ENCODE measurements around the gene KLK5.

Gene KLK5

DNA sequence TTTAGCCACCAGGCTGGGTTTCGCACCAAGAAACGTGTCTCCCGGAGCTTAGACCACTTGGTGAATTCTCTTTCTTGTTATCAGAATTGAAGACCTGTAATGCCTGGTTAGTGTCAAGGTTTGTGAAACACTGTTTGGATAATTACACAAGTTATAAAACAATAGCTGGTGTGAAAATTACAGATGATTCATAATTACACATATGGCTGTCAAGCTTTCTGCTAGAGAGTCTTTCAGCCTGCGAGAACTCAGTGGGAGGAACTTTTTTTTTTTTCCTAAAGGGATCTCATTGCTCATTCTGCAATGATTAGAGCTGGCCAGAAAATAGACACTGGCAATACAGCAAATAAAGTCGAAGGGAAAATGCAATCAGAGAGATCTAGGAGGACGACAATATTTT, 28.3 kb downstream of the KLK5 start:
- TF ChIP-seq, protein P1, sequence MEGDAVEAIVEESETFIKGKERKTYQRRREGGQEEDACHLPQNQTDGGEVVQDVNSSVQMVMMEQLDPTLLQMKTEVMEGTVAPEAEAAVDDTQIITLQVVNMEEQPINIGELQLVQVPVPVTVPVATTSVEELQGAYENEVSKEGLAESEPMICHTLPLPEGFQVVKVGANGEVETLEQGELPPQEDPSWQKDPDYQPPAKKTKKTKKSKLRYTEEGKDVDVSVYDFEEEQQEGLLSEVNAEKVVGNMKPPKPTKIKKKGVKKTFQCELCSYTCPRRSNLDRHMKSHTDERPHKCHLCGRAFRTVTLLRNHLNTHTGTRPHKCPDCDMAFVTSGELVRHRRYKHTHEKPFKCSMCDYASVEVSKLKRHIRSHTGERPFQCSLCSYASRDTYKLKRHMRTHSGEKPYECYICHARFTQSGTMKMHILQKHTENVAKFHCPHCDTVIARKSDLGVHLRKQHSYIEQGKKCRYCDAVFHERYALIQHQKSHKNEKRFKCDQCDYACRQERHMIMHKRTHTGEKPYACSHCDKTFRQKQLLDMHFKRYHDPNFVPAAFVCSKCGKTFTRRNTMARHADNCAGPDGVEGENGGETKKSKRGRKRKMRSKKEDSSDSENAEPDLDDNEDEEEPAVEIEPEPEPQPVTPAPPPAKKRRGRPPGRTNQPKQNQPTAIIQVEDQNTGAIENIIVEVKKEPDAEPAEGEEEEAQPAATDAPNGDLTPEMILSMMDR (IDR thresholded peaks at IDR 0.05) = no peak
- Histone ChIP-seq H3K4me3 (no peak overlapping the region), H3K27ac (no peak overlapping the region)
- DNase-seq (ENCODE audit: low spot score) = no peak

GRCh38 chr19:50922317-50922853, 30.5 kb downstream of the KLK5 start:
- TF ChIP-seq, protein P1 (IDR thresholded peaks at IDR 0.05) = peak; percentile 69

DNA sequence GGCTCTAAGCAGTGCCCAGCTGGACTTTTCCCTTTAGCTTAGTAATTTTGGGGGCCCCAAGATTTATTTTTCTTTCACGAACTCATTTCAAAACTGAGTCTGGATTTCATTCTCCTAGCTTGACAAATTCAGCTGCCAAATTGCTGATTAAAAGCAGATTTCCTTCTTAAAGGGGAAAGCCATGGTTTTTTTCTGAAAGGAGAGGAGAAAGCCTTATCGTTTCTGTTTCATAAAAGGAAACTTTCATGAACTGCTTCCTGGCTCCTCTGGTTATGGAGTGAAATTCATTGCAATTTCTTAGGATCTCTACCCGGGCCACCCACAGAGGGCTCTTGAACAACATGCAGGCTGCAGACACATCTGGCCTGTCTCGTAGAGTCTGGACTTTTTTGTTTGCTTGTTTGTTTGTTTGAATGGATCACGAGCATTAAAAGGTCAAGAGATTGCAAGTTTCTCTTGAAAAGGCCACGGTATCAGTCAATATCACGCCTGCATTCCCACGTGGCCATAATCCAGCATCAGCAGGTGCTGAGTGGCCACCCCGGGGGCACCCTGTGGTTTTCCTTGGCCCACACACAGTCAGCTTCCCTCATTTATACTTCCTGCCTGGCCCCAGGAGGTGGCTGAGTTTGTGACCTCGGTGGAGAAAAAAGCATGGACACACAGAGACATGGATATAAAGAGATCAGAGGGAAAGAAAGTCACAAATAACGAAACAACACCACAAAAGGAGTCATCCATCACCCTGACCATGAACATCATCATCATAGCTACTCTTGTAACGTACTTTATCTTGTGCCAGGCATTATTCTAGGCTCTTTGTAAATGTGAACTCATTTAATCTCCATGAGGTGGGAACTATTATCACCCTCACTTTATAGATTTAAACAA, 31.2 kb downstream of the KLK5 start:
- no peak for DNase-seq (ENCODE audit: low spot score)
- H3K27ac ChIP-seq = no peak overlapping the region
- TF ChIP-seq, protein P1 (IDR thresholded peaks at IDR 0.05) = no peak
- H3K4me3 ChIP-seq = no peak overlapping the region

More at GRCh38 chr19:50922317-50922853, 30.5 kb downstream of the KLK5 start:
- Histone ChIP-seq H3K27ac (no peak overlapping the region), H3K4me3 (no peak overlapping the region)
- no peak for DNase-seq (ENCODE audit: low spot score)

GRCh38 chr19:50916069-50916468, 36.8 kb downstream of the KLK5 start:
- DNase-seq (ENCODE audit: low spot score) = no peak
- TF ChIP-seq, protein P1 (IDR thresholded peaks at IDR 0.05) = no peak
- H3K27ac ChIP-seq = no peak overlapping the region
- no peak overlapping the region for H3K4me3 ChIP-seq

GRCh38 chr19:50912727-50913716, 39.8 kb downstream of the KLK5 start:
- Histone ChIP-seq H3K4me3 (no peak overlapping the region), H3K27ac (no peak overlapping the region)
- TF ChIP-seq, protein P1 (IDR thresholded peaks at IDR 0.05) = no peak
- no peak for DNase-seq (ENCODE audit: low spot score)

GRCh38 chr19:50912102-50912599, 40.7 kb downstream of the KLK5 start:
- Histone ChIP-seq H3K27ac (no peak overlapping the region), H3K4me3 (no peak overlapping the region)
- DNase-seq (ENCODE audit: low spot score) = no peak
- TF ChIP-seq, protein P1 (IDR thresholded peaks at IDR 0.05) = no peak
